GM11168 (cell line): ENCODE results near the gene EIF4A3.
"Not testable (repeated sequence)": the region's sequence is repeated elsewhere in the genome, so short reads cannot be mapped to it uniquely, and the experiment has no call there.

Experiments used
- in situ Hi-C: fragments of 300-500 bp; cut with MboI; formaldehyde crosslinking; loops from one replicate; pipeline ENCODE4 v1.12.0; 2022; ENCODE audit warnings: low sequenced_read_pairs; ENCODE audit not compliant: unreplicated experiment

The EIF4A3 gene

DNA sequence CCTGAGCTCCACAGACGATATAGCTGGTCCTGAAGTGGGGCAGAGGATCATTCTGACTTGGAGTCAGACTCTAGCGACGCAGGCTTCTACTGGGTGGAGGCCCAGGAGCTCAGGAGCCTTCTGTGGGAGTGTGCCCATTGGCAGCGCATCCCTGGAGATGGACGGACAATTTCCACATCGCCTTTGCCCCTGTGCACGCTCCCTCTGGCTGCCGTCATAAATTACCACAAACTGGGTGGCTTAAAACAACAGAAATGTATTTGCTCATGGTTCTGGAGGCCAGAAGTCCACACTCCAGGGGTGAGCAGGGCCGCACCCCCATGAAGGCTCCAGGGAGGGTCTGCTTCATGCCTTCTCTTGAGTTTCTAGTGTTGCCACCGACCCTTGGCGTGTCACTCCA is 29.8 kb upstream of the EIF4A3 start:
- in situ Hi-C loops = no loop called here

GRCh38 chr17:80173916-80174315 is 27.0 kb upstream of the EIF4A3 start:
- in situ Hi-C loops = no loop called here

- in situ Hi-C loops = no loop called here
These were observed 26.2 kb upstream of the EIF4A3 start for GRCh38 chr17:80173126-80173525.

GRCh38 chr17:80171681-80172080 is 24.8 kb upstream of the EIF4A3 start:
- in situ Hi-C loops = no loop called here

DNA sequence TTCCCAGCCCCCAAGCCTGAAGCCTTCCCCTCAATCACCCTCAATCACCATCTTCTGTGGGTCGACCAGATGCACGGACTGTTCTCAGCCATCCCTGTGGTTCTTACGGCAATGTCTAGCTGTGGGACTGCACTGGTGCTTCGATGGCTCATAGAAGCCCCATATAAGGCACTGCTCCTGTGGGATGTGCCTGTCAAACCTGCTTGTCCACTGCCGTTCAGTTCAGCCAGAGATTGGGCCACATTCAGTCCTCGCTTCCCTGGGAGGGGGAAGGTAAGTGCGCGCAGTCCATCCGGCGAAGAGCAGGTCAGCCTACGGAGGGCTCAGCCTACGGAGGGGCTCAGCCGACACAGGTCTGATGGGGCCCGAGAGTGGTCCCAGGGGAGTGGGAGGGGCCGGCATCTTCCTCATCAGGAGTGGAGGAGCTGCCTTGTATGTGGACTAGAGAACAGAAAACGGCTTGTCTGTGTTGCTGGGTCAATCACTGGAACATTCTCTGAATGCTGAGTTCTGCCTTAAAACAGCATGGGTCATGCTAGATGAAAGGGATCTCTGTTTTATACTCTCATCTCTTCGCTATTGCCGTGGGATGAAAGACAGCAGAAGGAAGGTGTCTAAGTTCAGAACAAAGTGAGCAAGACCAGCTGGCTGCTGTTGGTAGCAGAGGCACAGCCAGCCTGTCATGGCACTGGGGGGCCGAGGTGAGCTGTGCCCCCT is 23.0 kb upstream of the EIF4A3 start, which contains the start of gene CARD14:
Gene CARD14, plus strand, starts transcription at position 247 of the 717 bp plus-strand sequence. CDS start 11,409 bp downstream, outside the sequence.
- in situ Hi-C loops = no loop called here

DNA sequence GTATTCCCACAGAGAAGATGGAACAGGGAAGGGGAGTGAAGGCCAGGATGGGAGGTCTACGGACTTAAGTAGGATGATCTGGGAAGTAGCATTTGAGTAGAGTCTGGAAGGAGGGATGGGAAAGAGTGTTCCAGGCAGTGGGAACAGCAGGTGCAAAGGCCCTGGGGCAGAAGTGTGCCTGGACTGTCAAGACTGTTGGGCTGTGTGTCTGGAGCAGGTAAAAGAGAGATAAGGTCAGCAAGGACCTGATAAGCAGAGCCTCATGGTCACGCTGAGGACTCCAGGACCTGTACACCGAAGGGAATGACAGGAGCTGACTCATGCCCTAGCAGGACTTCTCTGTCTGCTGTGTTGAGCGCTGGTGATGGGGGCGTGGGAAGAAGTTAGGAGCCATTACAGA is 22.2 kb upstream of the EIF4A3 start:
- in situ Hi-C loops = no loop called here

GRCh38 chr17:80168371-80168770 is 21.4 kb upstream of the EIF4A3 start:
- in situ Hi-C loops = no loop called here

DNA sequence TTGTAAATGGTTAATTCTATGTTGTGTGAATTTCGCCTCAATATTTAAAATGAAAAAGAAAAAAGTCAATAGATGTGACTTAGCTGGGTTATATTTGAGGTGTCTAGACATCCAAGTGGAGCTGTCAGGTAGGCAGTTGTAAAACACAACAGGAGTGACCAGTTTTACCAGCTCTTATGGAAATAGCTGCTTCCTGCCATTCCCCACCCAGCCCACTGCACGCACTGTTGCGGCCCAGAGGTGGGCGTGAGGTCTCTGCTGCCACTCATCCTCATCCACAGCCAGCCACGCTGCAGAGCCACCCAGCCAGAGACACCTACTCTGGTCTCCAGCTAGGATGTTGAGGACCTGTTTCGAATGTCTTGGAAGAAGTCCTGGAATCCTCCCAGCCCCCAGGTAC is 19.5 kb upstream of the EIF4A3 start:
- in situ Hi-C loops = no loop called here

DNA sequence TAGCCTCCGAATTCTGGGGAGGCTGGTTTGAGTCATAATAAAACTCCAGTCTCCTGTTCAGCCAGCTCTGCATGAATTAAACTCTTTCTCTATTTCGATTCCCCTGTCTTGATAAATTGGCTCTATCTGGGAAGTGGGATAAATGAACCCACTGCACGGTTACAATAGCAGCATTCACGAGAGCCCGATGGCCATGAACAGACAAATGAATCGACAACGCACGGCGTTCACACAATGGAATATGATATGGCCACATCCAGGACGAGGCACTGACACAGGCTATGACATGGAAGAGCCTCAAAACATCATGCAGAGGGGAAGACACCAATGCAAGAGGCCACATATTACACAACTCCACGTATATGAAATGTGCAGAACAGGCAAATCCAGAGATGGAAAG is 17.3 kb upstream of the EIF4A3 start:
- in situ Hi-C loops = no loop called here

- in situ Hi-C loops = no loop called here
These were observed 16.4 kb upstream of the EIF4A3 start for GRCh38 chr17:80163336-80163735.

- in situ Hi-C loops = no loop called here
These were observed 13.6 kb upstream of the EIF4A3 start for GRCh38 chr17:80160536-80160935.

DNA sequence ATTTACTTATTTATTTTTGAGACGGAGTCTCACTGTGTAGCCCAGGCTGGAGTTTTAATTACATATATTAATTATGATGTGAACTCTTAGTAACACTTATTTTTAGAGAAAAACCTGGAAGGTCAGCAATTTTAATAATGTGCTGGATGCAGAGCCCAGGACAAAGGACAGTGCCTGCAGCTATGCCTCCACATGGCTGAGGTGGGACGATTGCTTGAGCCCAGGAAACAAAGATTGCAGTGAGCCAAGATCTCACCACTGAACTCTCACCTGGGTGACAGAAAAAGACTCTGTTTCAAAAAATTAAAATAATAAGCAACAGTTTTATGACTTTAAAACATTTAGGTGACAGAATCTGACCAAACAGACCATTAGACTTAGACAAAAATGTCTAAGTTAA is 11.9 kb upstream of the EIF4A3 start:
- in situ Hi-C loops = no loop called here

DNA sequence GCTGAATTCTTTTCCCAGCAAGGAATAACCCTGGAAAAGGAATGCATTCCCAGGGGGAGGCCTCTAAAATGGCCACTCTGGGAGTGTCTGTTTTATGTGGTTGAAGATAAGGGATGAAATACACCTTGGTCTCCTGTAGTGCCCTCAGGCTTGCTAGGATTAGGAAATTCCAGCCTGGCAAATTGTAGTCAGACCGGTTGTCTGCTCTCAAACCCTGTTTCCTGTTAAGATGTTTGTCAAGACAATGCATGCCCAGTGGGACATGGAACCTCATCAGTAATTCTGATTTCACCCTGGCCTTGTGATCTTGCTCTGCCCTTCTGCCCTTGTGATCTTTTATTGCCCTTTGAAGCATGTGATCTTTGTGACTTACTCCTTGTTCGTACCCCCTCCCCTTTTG is 8.7 kb upstream of the EIF4A3 start:
- in situ Hi-C loops = not testable (repeated sequence)

GRCh38 chr17:80154166-80154565 is 7.2 kb upstream of the EIF4A3 start:
- in situ Hi-C loops = loop anchor here (5.0 kb wide), 1 partner anchor 103 kb away; no protein-coding TSS in a partner anchor

DNA sequence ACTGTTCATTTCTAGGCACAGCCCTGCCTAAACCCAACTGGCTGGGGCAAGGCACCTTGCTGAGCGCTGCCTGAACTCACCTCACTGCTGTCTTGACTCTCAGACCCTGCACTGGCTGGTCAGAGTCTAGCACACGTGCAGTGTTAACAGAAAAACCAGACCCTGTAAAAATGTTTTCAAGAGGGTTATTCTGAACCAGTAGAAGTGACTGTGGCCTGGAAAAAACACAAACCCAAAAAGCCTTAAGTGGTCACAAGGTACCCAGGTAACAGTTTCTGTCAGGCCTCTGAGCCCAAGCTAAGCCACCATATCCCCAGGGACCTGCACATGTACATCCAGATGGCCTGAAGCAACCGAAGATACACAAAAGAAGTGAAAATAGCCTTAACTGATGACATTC is 6.1 kb upstream of the EIF4A3 start:
- in situ Hi-C loops = loop anchor here (5.0 kb wide), 1 partner anchor 104 kb away; no protein-coding TSS in a partner anchor

- in situ Hi-C loops = loop anchor here (5.0 kb wide), 1 partner anchor 105 kb away; no protein-coding TSS in a partner anchor
These were observed 5.3 kb upstream of the EIF4A3 start for GRCh38 chr17:80152081-80152702.

GRCh38 chr17:80151333-80151732 is 4.4 kb upstream of the EIF4A3 start:
- in situ Hi-C loops = loop anchor here (5.0 kb wide), 1 partner anchor 106 kb away; no protein-coding TSS in a partner anchor

GRCh38 chr17:80146121-80147034 is 550 bp downstream of the EIF4A3 start:
- in situ Hi-C loops = no loop called here

- in situ Hi-C loops = no loop called here
These were observed 1.6 kb downstream of the EIF4A3 start for GRCh38 chr17:80145076-80146075.
